Measurements from ENCODE around the gene CDC42EP3. TPM values are rescaled to one million over a fixed set of nuclear protein-coding genes. Genes with fewer than 3 reads are reported as not detected.

The CDC42EP3 gene
- total RNA-seq, 1 experiment from 2014 or later = 176 TPM

- H3K27ac ChIP-seq = no peak overlapping the region
- peaks cover 28% of the 10 kb centered on the region for H3K4me1 ChIP-seq
Observed at GRCh38 chr2:37692711-37693110, 21.3 kb upstream of the CDC42EP3 start.

GRCh38 chr2:37689751-37690150, 18.3 kb upstream of the CDC42EP3 start:
- Histone ChIP-seq H3K4me1 (peaks cover 25% of the 10 kb centered on the region), H3K27ac (no peak overlapping the region), H3K9me3 (replicated peaks) (peaks cover 7% of the 10 kb centered on the region; the same call in 1 of the 2 replicates), H3K27me3 (no peaks in the 10 kb centered on the region), H3K36me3 (no peaks in the 10 kb centered on the region), H3K4me3 (no peak overlapping the region)
- peak; percentile 34 to 49 for DNase-seq

More at GRCh38 chr2:37692711-37693110, 21.3 kb upstream of the CDC42EP3 start:
- Histone ChIP-seq H3K36me3 (no peaks in the 10 kb centered on the region), H3K27me3 (no peaks in the 10 kb centered on the region), H3K9me3 (replicated peaks) (peaks cover 5% of the 10 kb centered on the region; the same call in 1 of the 2 replicates), H3K4me3 (no peak overlapping the region)
- no peak for DNase-seq

GRCh38 chr2:37688771-37689468, 17.5 kb upstream of the CDC42EP3 start:
- peak overlapping the region; percentile 9 for H3K4me3 ChIP-seq
- no peaks in the 10 kb centered on the region for H3K27me3 ChIP-seq
- peaks cover 7% of the 10 kb centered on the region; the same call in 1 of the 2 replicates for H3K9me3 ChIP-seq (replicated peaks)
- H3K36me3 ChIP-seq = no peaks in the 10 kb centered on the region
- peak; percentile 59 to 74 for DNase-seq
- H3K4me1 ChIP-seq = peaks cover 25% of the 10 kb centered on the region
- H3K27ac ChIP-seq = peak overlapping the region; percentile 56

- Histone ChIP-seq H3K9me3 (replicated peaks) (peaks cover 7% of the 10 kb centered on the region; the same call in 1 of the 2 replicates), H3K36me3 (no peaks in the 10 kb centered on the region), H3K27me3 (no peaks in the 10 kb centered on the region), H3K4me1 (peaks cover 22% of the 10 kb centered on the region), H3K27ac (no peak overlapping the region), H3K4me3 (no peak overlapping the region)
- no peak for DNase-seq
Observed at GRCh38 chr2:37686792-37687526, 15.5 kb upstream of the CDC42EP3 start.

GRCh38 chr2:37684809-37685208, 13.4 kb upstream of the CDC42EP3 start:
- H3K27me3 ChIP-seq = no peaks in the 10 kb centered on the region
- H3K27ac ChIP-seq = no peak overlapping the region
- H3K36me3 ChIP-seq = no peaks in the 10 kb centered on the region
- DNase-seq = no peak
- no peak overlapping the region for H3K4me3 ChIP-seq
- 0 out of 2 replicates have a peak, but pooled peaks cover 5% of the 10 kb centered on the region for H3K9me3 ChIP-seq (replicated peaks)
- H3K4me1 ChIP-seq = peaks cover 14% of the 10 kb centered on the region

- Histone ChIP-seq H3K27ac (no peak overlapping the region), H3K4me3 (no peak overlapping the region), H3K27me3 (no peaks in the 10 kb centered on the region), H3K36me3 (no peaks in the 10 kb centered on the region), H3K9me3 (replicated peaks) (0 out of 2 replicates have a peak, but pooled peaks cover 5% of the 10 kb centered on the region), H3K4me1 (peaks cover 14% of the 10 kb centered on the region)
- no peak for DNase-seq
Observed at GRCh38 chr2:37683921-37684780, 12.7 kb upstream of the CDC42EP3 start.

GRCh38 chr2:37683241-37683640, 11.8 kb upstream of the CDC42EP3 start:
- Histone ChIP-seq H3K36me3 (no peaks in the 10 kb centered on the region), H3K9me3 (replicated peaks) (peaks cover 5% of the 10 kb centered on the region; the same call in 1 of the 2 replicates), H3K27me3 (no peaks in the 10 kb centered on the region), H3K27ac (no peak overlapping the region), H3K4me3 (no peak overlapping the region), H3K4me1 (peaks cover 12% of the 10 kb centered on the region)
- DNase-seq = no peak

GRCh38 chr2:37682473-37682872, 11.0 kb upstream of the CDC42EP3 start:
- no peak for DNase-seq
- Histone ChIP-seq H3K9me3 (replicated peaks) (peaks cover 5% of the 10 kb centered on the region; the same call in 1 of the 2 replicates), H3K36me3 (no peaks in the 10 kb centered on the region), H3K27me3 (no peaks in the 10 kb centered on the region), H3K4me1 (peaks cover 12% of the 10 kb centered on the region), H3K4me3 (no peak overlapping the region), H3K27ac (no peak overlapping the region)

- Histone ChIP-seq H3K27ac (no peak overlapping the region), H3K36me3 (no peaks in the 10 kb centered on the region), H3K4me3 (no peak overlapping the region), H3K9me3 (replicated peaks) (peaks cover 5% of the 10 kb centered on the region; the same call in 1 of the 2 replicates), H3K4me1 (peaks cover 12% of the 10 kb centered on the region), H3K27me3 (no peaks in the 10 kb centered on the region)
- no peak for DNase-seq
Observed at GRCh38 chr2:37681587-37681986, 10.1 kb upstream of the CDC42EP3 start.

GRCh38 chr2:37679072-37679695, 7.7 kb upstream of the CDC42EP3 start:
- H3K4me1 ChIP-seq = peaks cover 35% of the 10 kb centered on the region
- H3K9me3 ChIP-seq (replicated peaks) = peaks cover 3% of the 10 kb centered on the region; the same call in 1 of the 2 replicates
- no peaks in the 10 kb centered on the region for H3K36me3 ChIP-seq
- no peak overlapping the region for H3K27ac ChIP-seq
- DNase-seq = peak; percentile 36 to 74
- no peaks in the 10 kb centered on the region for H3K27me3 ChIP-seq
- H3K4me3 ChIP-seq = no peak overlapping the region

GRCh38 chr2:37676274-37676673, 4.8 kb upstream of the CDC42EP3 start:
- Histone ChIP-seq H3K4me1 (peaks cover 44% of the 10 kb centered on the region), H3K27me3 (no peaks in the 10 kb centered on the region), H3K4me3 (no peak overlapping the region), H3K27ac (no peak overlapping the region), H3K9me3 (replicated peaks) (peaks cover 3% of the 10 kb centered on the region; the same call in 1 of the 2 replicates), H3K36me3 (no peaks in the 10 kb centered on the region)
- DNase-seq = no peak

- peaks cover 3% of the 10 kb centered on the region for H3K36me3 ChIP-seq
- no peaks in the 10 kb centered on the region; the same call in 1 of the 2 replicates for H3K9me3 ChIP-seq (replicated peaks)
- H3K27me3 ChIP-seq = no peaks in the 10 kb centered on the region
- H3K4me3 ChIP-seq = no peak overlapping the region
- no peak overlapping the region for H3K27ac ChIP-seq
- peak in 1 of 2 experiments; percentile 11 for DNase-seq
- H3K4me1 ChIP-seq = peaks cover 44% of the 10 kb centered on the region
Observed at GRCh38 chr2:37674946-37675345, 3.5 kb upstream of the CDC42EP3 start.

GRCh38 chr2:37672870-37673184, 1.4 kb upstream of the CDC42EP3 start:
- Histone ChIP-seq H3K36me3 (peaks cover 24% of the 10 kb centered on the region), H3K4me3 (peak overlapping the region; percentile 94), H3K27ac (peak overlapping the region; percentile 99), H3K27me3 (no peaks in the 10 kb centered on the region), H3K9me3 (replicated peaks) (no peaks in the 10 kb centered on the region), H3K4me1 (peaks cover 40% of the 10 kb centered on the region)
- no peak for DNase-seq
